AG10803 (cell line): ENCODE results near the gene PRSS33.

ENCODE experiments used
- DNase-seq: peaks from one replicate; pipeline ENCODE4 v3.0.0; 2010; ENCODE audit warnings: low read depth
- H3K4me3 ChIP-seq: 2 replicates; pipeline ENCODE4 v1.5.1; 2011; ENCODE audit warnings: mild to moderate bottlenecking, low read length, control low read depth
- TF ChIP-seq, protein P1 (sequence below): conservative IDR thresholded peaks from 2 replicates; pipeline ENCODE4 v1.5.1; 2011; ENCODE audit warnings: mild to moderate bottlenecking, low read length, control low read depth, inconsistent platforms

Gene PRSS33

GRCh38 chr16:2742323-2743006 lies 44.9 kb downstream of the PRSS33 start:
- H3K4me3 ChIP-seq: no peak overlapping the region
- TF ChIP-seq, protein P1, sequence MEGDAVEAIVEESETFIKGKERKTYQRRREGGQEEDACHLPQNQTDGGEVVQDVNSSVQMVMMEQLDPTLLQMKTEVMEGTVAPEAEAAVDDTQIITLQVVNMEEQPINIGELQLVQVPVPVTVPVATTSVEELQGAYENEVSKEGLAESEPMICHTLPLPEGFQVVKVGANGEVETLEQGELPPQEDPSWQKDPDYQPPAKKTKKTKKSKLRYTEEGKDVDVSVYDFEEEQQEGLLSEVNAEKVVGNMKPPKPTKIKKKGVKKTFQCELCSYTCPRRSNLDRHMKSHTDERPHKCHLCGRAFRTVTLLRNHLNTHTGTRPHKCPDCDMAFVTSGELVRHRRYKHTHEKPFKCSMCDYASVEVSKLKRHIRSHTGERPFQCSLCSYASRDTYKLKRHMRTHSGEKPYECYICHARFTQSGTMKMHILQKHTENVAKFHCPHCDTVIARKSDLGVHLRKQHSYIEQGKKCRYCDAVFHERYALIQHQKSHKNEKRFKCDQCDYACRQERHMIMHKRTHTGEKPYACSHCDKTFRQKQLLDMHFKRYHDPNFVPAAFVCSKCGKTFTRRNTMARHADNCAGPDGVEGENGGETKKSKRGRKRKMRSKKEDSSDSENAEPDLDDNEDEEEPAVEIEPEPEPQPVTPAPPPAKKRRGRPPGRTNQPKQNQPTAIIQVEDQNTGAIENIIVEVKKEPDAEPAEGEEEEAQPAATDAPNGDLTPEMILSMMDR: no peak
- no peak for DNase-seq

- no peak overlapping the region for H3K4me3 ChIP-seq
- TF ChIP-seq, protein P1: no peak
- DNase-seq: no peak
Observed at GRCh38 chr16:2741168-2741567, 46.2 kb downstream of the PRSS33 start.

DNA sequence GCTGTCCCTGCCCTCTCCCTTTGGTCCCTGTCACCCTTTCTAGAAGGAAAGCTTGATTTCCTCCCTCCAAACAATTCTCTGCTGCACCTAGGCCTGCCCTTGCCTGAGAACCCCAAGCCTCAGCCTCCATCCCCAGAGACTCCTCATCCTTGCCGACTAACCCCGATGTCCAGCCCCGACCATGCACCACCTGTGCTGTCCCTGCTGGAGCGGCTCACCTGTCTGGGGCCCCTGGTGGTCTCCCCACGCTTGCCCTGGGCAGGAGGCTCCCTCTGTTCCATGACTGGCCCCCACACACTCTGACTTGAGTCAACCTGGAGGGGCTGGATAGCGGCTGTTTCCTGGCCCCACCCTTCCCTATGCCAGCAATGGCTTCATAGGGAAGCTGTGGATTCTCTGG lies 46.9 kb downstream of the PRSS33 start:
- no peak for DNase-seq

DNA sequence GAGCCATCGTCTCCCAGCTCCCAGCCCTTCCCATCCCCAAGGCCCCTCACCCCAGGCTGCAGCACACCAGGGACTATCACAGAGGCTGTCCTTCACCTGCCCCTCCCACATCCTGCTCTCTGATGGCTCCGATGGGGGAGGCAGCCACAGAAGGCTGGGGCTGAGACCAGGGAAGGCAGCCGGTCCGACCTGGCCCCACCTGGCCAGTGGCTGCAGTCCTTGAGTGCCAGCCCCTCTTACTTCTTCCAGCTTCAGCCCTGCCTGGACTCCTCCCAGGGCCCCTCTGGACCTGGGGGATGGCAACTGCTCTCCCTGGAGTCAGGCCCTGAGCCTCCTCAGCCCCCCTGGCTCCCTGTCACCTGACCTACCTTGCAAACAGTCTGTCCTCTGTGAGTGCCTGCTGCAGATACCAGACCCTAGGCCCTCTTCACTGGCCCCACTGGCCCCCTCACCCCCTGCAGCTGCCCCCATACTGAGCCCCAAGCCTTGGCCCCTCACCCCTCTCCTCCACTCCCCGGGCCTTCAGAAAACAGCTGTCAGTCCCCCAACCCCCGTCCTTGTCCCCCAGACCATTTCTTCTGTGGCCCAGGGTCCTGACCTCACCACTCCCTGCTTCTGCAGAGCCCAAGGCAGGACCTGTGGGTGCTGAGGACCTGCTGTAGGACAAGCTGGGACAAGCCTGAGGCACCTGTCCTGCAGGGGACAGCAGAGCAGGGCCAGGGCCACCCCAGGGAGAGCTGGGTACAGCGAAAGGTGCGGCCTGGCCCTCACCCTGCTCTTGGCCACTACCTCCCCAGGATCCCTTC lies 47.5 kb downstream of the PRSS33 start:
- H3K4me3 ChIP-seq: no peak overlapping the region
- DNase-seq: no peak
- TF ChIP-seq, protein P1: no peak

More for the DNA sequence above, 46.9 kb downstream of the PRSS33 start:
- no peak overlapping the region for H3K4me3 ChIP-seq
- TF ChIP-seq, protein P1: no peak

GRCh38 chr16:2738615-2739014 lies 48.7 kb downstream of the PRSS33 start:
- DNase-seq: no peak
- no peak overlapping the region for H3K4me3 ChIP-seq
- TF ChIP-seq, protein P1: no peak

DNA sequence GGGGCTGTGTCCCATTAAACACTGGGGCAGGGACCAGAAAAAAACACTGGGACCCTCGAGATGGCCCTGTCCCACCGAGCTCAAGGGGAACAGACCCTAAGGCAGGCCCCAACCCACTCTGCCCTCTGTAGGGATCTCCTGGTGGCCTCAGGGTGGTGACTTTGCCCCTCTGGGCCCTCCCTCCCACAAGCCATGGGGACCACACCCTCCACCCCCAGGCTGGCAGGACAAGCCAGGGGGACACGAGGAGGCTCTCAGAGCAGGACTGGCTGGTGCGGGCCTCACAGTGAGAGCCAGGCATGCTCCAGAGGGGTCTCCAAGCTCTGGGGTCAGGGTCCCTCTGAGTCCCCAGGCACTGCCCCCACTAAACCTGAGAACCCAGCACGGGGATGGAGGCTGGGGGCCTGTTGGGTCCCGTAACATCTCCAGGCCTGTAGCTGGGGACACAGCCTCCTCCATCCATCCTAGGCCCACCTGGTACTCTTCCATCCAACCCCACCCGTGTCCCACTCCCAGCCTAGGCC lies 49.4 kb downstream of the PRSS33 start:
- TF ChIP-seq, protein P1: no peak
- no peak for DNase-seq
- no peak overlapping the region for H3K4me3 ChIP-seq
